Measurements from ENCODE around the gene LPA.

GRCh38 chr6:160531826-160532225 lies 132.2 kb downstream of the LPA start:
- no peak for TF ChIP-seq CTCF (IDR thresholded peaks at IDR 0.05; ENCODE audit: insufficient read depth, low read depth, low read length)
- no peak for TF ChIP-seq EZH2 (IDR thresholded peaks at IDR 0.05; ENCODE audit: insufficient read depth, low read length)

All from astrocyte (in vitro differentiated cells and primary cell).